Panc1 (cell line): Measurements from ENCODE around the gene ACP2. TPM values are rescaled to one million over a fixed set of nuclear protein-coding genes. Genes with fewer than 3 reads are reported as not detected.

Source experiments
- ATAC-seq: fragments of 200-7000 bp; cut with Tn5 transposase; 2 replicates; pipeline ENCODE4 v1.9.1; 2020; ENCODE audit warnings: mild to moderate bottlenecking, moderate library complexity
- BruUV-seq: library from RNA; stranded (reverse); fragments of 400-500 nt; replicated peaks from 2 replicates; lab custom pipeline; 2021; lab: Mats Ljungman, UMichigan
- CTCF ChIA-PET: fragments of 300-600 bp; sonication (Branson Sonifier 250); formaldehyde crosslinking; loops from one replicate; lab custom pipeline; 2022; ENCODE audit warnings: antibody characterized with exemption; lab: Charles Lee
- POLR2A ChIA-PET: fragments of 300-600 bp; sonication (Branson Sonifier 250); formaldehyde crosslinking; loops from one replicate; lab custom pipeline; 2022; ENCODE audit warnings: antibody characterized with exemption; lab: Charles Lee
- DNase-seq: peaks from one replicate; pipeline ENCODE4 v3.0.0-alpha.2; 2010; ENCODE audit warnings: low read depth, low spot score
- H3K27ac ChIP-seq: 2 replicates; pipeline ENCODE4 v1.5.1; 2011; ENCODE audit warnings: mild to moderate bottlenecking, low read length, inconsistent platforms
- H3K27me3 ChIP-seq: fragments of 200-500 bp; sonication (Bioruptor generic); 2 replicates; pipeline ENCODE4 v1.6.0; 2014; ENCODE audit warnings: low read length, inconsistent platforms; ENCODE audit not compliant: control insufficient read depth, insufficient read depth
- H3K36me3 ChIP-seq: fragments of 200-500 bp; sonication (Bioruptor generic); 2 replicates; pipeline ENCODE4 v1.5.1; 2014; ENCODE audit warnings: inconsistent platforms, mild to moderate bottlenecking, low read length, moderate library complexity; ENCODE audit not compliant: control insufficient read depth, insufficient read depth
- H3K4me1 ChIP-seq: 2 replicates; pipeline ENCODE4 v1.5.1; 2011; ENCODE audit warnings: inconsistent platforms, mild to moderate bottlenecking, low read length, moderate library complexity; ENCODE audit not compliant: control insufficient read depth, insufficient read depth
- H3K4me3 ChIP-seq, 2 experiments: 2 replicates each; pipeline ENCODE4 v1.5.1; 2011 to 2012; ENCODE audit warnings: low read depth in 2 of 2, low read length in 2 of 2, mild to moderate bottlenecking in 2 of 2, inconsistent platforms in 1 of 2, moderate library complexity in 1 of 2
- H3K9me3 ChIP-seq: fragments of 200-500 bp; sonication (Bioruptor generic); 2 replicates; pipeline ENCODE4 v1.5.1; 2014; ENCODE audit warnings: low read depth, mild to moderate bottlenecking, inconsistent platforms, low read length, moderate library complexity; ENCODE audit not compliant: control insufficient read depth, insufficient read depth
- CTCF ChIP-seq: fragments of 450-650 bp; IDR thresholded peaks from 2 replicates; pipeline ENCODE4 v1.5.1; 2017; ENCODE audit warnings: mild to moderate bottlenecking
- POLR2AphosphoS5 ChIP-seq: IDR thresholded peaks from 2 replicates; pipeline ENCODE4 v1.6.1; 2012; ENCODE audit warnings: mild to moderate bottlenecking, low read depth, low read length, moderate library complexity
- REST ChIP-seq, 2 experiments: IDR thresholded peaks; 2 replicates each; pipeline ENCODE4 v1.6.1; 2011 to 2012; ENCODE audit warnings: low read depth in 2 of 2, control low read depth in 1 of 2, low read length in 1 of 2, mild to moderate bottlenecking in 1 of 2, moderate library complexity in 1 of 2; ENCODE audit not compliant: insufficient read depth in 1 of 2
- SIN3A ChIP-seq: IDR thresholded peaks from 2 replicates; pipeline ENCODE4 v1.6.1; 2012; ENCODE audit warnings: low read depth, mild to moderate bottlenecking, low read length, moderate library complexity, borderline replicate concordance; ENCODE audit not compliant: insufficient read depth
- TCF7L2 ChIP-seq: IDR thresholded peaks from 2 replicates; pipeline ENCODE4 v1.6.1; 2011; ENCODE audit warnings: mild to moderate bottlenecking, low read depth, low read length, inconsistent platforms
- in situ Hi-C: cut with HindIII; loops from 2 replicates; pipeline ENCODE4 v1.10.0; 2016; ENCODE audit warnings: low sequenced_read_pairs, low pct_unique_long_range_greater_than_20kb
- intact Hi-C: fragments of 100-400 bp; cut with micrococcal nuclease; formaldehyde crosslinking; loops from one replicate; pipeline ENCODE4 v1.10.0; 2022; ENCODE audit not compliant: unreplicated experiment
- total RNA-seq: library from RNA; stranded (reverse); gene quantifications from one replicate; pipeline ENCODE4 v1.2.1, GENCODE V29; 2021; ENCODE audit not compliant: unreplicated experiment

ACP2 gene
- total RNA-seq, 1 experiment from 2014 or later: 28.4 TPM

- ATAC-seq (no peak), DNase-seq (no peak)
- Histone ChIP-seq H3K27ac (no peak overlapping the region), H3K4me1 (no peaks in the 10 kb centered on the region), H3K36me3 (0 out of 2 replicates have a peak, but pooled peaks cover 3% of the 10 kb centered on the region), H3K9me3 (no peaks in the 10 kb centered on the region), H3K27me3 (no peaks in the 10 kb centered on the region), H3K4me3 (no peak overlapping the region)
- TF ChIP-seq CTCF: no peak
- no peak for TF ChIP-seq POLR2AphosphoS5
- no peak for TF ChIP-seq TCF7L2
- TF ChIP-seq SIN3A: no peak
- TF ChIP-seq REST (IDR thresholded peaks at IDR 0.05; ENCODE audit: insufficient read depth in 1 of 2, low read depth in 2 of 2, low read length in 1 of 2): no peak
- in situ Hi-C loops: no loop called here
- ChIA-PET CTCF (interaction anchor here (0.7 kb wide), 1 partner anchor 902 kb away, joined by 7 read pairs; no protein-coding TSS in a partner anchor), POLR2A (no interaction called here)
- intact Hi-C loops: no loop called here
- TSS peak; percentile 40 for BruUV-seq
Measured at GRCh38 chr11:47225552-47226400, 22.8 kb downstream of the ACP2 start.

DNA sequence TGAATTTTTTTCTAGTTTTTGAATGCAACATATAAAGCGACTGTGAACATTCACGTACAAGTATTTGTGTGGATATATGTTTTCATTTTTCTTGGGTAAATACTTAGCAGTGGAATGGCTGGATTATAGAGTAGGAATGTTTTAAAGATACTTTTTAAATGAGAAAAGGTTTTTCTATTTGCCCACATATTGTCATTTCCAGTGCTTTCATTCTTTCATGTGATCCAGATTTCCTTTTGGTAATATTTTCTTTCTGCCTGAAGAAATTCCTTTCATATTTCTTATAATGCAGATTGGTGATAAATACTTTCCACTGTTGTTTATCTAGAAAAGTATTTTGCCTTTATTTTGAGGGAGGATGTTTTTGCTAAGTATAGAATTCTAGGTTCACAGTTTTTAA lies 25.9 kb downstream of the ACP2 start:
- Histone ChIP-seq H3K4me3 (no peak overlapping the region), H3K9me3 (no peaks in the 10 kb centered on the region), H3K27ac (no peak overlapping the region), H3K27me3 (no peaks in the 10 kb centered on the region), H3K4me1 (peaks cover 11% of the 10 kb centered on the region), H3K36me3 (0 out of 2 replicates have a peak, but pooled peaks cover 4% of the 10 kb centered on the region)
- no peak for ATAC-seq
- CTCF ChIA-PET: no interaction called here
- intact Hi-C loops: no loop called here
- TF ChIP-seq CTCF (no peak), REST (IDR thresholded peaks at IDR 0.05; ENCODE audit: insufficient read depth in 1 of 2, low read depth in 2 of 2, low read length in 1 of 2) (no peak), POLR2AphosphoS5 (no peak), TCF7L2 (no peak), SIN3A (no peak)
- in situ Hi-C loops: no loop called here
- POLR2A ChIA-PET: no interaction called here
- no TSS peak for BruUV-seq
- DNase-seq: no peak
